Peyer's patch (tissue), 4 donors: ENCODE measurements around the gene GJA5.

Source experiments
- CTCF ChIP-seq, 6 experiments: fragments of 450-650 bp in 4 of 6; fragments of 200-600 bp in 2 of 6; sonication (generic) in 1 of 6; IDR thresholded peaks; one replicate each; pipeline ENCODE4 v1.5.1; 2017 to 2019; ENCODE audit warnings: antibody characterized with exemption in 6 of 6, mild to moderate bottlenecking in 3 of 6, moderate library complexity in 1 of 6
- POLR2A ChIP-seq, 2 donors: fragments of 450-650 bp; IDR thresholded peaks; one replicate each; pipeline ENCODE4 v1.5.1; 2017; ENCODE audit warnings: antibody characterized with exemption in 2 of 2, mild to moderate bottlenecking in 2 of 2, moderate library complexity in 2 of 2

GRCh38 chr1:147804942-147805723, 44.7 kb upstream of the GJA5 start:
- no peak for TF ChIP-seq CTCF (IDR thresholded peaks at IDR 0.05)
- TF ChIP-seq POLR2A (IDR thresholded peaks at IDR 0.05), result no peak
